Stimulated activated CD4-positive, alpha-beta T cell treated with anti-CD3 and anti-CD28 coated beads, Interleukin-1b, Interleukin-23, amount 100 ng/mL, for 48 hours (primary cell): Measurements from ENCODE around the gene SCAF8.

Source experiments
- DNase-seq: peaks from one replicate; pipeline ENCODE4 v3.0.0-alpha.2; 2020

Gene SCAF8

GRCh38 chr6:154848580-154848979 lies 115.4 kb downstream of the SCAF8 start:
- no peak for DNase-seq

DNA sequence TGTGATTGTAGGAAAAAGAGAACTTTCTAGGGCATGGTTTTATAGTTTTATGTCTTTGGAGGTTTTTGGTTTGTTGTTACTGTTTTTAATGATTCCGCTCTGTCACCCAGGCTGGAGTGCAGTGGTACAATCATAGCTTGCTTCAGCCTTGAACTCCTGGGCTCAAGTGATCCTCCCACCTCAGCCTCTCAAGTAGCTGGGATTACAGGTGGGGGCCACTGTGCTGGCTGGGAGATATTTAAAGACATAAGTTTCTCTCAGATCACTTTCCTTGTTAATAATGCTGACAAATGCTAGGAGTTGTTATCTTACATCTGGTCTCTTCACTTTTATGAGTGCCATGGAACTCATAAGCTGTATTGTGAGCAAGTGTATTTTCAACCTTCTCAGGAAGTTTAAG lies 116.3 kb downstream of the SCAF8 start:
- no peak for DNase-seq

DNA sequence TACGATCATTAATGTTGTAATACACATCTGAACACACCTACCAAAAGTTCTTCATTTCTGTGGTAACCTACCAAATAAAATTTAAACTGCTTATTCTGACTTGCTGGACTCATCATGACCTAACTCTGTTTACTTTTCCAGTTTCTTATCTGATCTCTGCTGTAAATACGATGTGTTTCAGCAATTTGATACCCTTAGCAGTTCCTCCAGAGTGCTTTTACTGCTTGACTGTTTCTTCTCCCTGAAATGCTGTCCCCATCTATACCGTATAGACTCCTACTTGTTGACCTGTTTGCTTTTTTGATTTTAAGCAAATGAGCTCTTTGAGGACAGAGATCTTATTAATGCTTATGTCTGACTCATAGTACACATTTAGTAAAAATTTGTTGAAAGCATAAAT lies 119.5 kb downstream of the SCAF8 start:
- DNase-seq = no peak

DNA sequence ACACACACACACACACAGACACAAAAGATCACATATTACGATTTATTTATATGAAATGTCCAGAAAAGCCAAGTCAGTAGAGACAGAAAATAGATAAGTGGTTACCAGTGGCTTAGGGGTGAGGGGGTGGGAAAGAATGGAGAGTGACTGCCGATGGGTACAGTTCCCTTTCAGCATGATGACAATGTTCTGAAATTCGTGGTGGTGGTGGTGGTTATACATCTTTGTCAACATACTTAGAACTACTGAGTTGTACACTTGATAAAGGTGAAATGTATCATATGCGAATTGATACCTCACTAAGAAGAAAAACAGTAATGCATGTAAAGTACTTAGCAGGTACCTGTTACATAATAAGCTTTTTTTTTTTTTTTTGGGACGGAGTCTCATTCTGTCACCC lies 124.3 kb downstream of the SCAF8 start:
- DNase-seq = no peak

DNA sequence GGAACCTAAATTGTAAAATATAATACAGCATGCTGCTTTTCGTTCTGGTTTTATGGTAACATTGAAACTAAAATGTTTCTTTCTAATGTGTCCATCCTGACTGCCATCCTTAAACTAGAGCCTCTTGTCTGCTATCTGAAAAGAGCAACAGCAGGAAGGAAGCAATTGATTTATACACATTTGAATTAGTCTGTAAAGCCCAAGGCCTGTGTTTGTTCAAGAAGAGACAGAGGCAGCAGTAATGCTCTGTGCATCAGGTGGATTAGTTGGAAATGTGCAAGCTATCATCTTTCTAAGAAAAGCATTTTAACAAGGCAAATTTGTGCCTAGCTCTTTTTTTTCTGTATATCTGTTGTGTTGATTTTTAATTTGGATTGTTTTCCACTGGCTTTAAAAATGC lies 128.6 kb downstream of the SCAF8 start:
- no peak for DNase-seq

DNA sequence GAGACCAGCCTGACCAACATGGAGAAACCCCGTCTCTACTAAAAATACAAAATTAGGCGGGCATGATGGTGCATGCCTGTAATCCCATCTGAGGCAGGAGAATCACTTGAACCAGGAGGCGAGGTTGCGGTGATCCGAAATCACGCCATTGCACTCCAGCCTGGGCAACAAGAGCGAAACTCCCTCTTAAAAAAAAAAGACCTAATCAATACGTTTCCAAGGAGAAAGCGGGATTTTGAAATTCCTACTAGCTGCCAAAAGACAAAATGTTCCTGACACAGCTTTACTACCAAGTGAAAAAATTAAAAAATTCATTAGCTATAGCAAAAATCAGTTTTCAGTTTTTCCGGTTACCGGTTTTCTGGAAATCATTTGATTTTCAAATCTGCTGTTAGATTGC lies 129.3 kb downstream of the SCAF8 start:
- no peak for DNase-seq

GRCh38 chr6:154864066-154864430 lies 130.8 kb downstream of the SCAF8 start:
- no peak for DNase-seq

GRCh38 chr6:154865291-154865690 lies 132.1 kb downstream of the SCAF8 start:
- no peak for DNase-seq

- DNase-seq = no peak
These were observed 135.0 kb downstream of the SCAF8 start for GRCh38 chr6:154868143-154868594.

DNA sequence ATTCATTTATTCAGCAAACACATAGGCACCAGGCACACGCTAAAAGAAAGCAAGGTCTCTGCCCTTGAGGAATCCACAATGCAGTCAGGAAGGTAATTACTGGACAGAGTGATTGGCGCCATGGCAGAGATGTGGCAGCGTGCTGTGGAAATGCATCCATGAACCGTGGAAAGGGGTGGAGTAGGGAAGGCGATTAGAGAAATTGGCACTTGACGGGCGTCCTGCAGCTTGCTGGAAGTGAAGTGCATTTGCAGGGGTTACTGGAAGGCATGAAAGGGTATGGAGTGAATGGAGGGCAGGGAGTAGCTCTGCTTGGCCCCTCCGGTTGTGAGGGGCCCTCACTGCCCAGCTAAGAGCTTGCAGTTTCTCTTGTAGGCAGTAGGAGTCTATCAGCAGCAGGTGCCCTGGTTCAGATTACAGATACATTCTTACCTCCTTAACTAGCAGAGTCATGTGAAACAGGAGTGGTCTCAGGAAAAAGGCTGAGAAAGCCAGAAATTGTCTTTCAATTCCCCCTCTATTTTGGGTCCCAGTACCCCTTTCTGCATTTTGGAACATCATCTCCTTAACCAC lies 139.4 kb downstream of the SCAF8 start:
- no peak for DNase-seq

DNA sequence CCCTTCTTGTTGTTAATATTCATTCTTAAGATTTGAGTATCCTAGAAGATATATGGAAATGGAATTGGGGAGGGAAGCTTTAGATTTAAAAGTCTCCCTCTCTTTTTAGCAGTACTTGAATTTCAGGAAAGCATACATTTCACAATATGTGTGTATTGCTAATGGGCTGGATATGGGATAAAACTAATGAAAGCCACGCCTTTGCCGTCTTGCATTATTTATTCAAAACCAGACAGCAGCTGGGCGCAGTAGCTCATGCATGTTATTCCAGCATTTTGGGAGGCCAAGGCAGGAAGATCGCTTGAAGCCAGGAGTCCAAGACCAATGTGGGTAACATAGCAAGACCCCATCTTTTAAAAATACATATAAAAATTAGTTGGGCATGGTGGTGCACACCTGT lies 140.3 kb downstream of the SCAF8 start:
- no peak for DNase-seq

DNA sequence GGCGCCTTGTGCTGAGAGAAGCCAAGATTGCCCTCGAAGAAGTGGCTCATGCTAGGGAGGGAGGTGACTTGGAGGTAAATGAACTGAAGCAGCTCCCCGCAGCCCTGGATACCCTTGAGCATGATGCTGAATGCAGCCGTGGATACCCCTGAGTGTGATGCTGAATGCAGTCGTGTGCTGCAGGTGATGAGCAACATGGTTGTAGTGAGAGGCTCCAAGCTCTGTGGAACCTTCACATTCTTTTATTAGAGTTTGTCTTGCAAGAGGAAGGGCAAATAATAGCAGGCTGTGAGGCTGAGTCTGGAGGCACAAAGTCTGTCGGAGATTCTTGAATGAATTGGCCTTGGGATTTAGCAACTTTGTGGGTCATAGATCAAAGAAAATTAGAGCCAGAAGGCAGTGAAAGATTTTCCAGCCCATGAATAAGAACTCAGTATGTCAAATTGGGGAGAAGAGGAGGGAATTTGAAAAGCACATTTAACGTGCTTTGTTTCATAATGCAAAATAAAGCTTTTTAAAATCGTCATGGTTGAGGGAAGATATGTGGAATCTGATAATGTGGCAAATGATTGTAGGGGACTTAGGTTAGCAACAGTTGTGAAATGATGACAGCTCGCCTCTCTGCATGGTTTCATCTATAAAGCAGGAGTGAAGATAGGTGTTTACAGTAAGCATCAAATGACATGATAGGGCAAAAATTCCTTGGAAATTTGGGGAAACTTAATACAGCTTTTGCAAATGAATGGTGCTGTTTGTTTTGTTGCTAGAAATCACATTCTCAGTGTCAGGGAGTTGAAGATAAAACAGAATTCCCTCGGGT lies 141.8 kb downstream of the SCAF8 start:
- no peak for DNase-seq

- no peak for DNase-seq
These were observed 143.5 kb downstream of the SCAF8 start for GRCh38 chr6:154876486-154877280.

- DNase-seq = no peak
These were observed 145.8 kb downstream of the SCAF8 start for GRCh38 chr6:154878871-154879491.

- DNase-seq = no peak
These were observed 148.9 kb downstream of the SCAF8 start for GRCh38 chr6:154882107-154882506.
